SH-SY5Y (cell line): ENCODE data around the gene NAT14.

ENCODE experiments used
- GATA2 ChIP-seq: IDR thresholded peaks from 2 replicates; pipeline ENCODE4 v1.6.1; 2011; ENCODE audit warnings: mild to moderate bottlenecking, low read depth, low read length
- GATA3 ChIP-seq: IDR thresholded peaks from 2 replicates; pipeline ENCODE4 v1.6.1; 2011; ENCODE audit warnings: low read depth, mild to moderate bottlenecking, low read length, moderate library complexity

- TF ChIP-seq GATA3 (no peak), GATA2 (no peak)
Observed at GRCh38 chr19:55482967-55483705, 1.9 kb upstream of the NAT14 start.
